Measurements from ENCODE around the gene MICAL1.

Gene MICAL1

DNA sequence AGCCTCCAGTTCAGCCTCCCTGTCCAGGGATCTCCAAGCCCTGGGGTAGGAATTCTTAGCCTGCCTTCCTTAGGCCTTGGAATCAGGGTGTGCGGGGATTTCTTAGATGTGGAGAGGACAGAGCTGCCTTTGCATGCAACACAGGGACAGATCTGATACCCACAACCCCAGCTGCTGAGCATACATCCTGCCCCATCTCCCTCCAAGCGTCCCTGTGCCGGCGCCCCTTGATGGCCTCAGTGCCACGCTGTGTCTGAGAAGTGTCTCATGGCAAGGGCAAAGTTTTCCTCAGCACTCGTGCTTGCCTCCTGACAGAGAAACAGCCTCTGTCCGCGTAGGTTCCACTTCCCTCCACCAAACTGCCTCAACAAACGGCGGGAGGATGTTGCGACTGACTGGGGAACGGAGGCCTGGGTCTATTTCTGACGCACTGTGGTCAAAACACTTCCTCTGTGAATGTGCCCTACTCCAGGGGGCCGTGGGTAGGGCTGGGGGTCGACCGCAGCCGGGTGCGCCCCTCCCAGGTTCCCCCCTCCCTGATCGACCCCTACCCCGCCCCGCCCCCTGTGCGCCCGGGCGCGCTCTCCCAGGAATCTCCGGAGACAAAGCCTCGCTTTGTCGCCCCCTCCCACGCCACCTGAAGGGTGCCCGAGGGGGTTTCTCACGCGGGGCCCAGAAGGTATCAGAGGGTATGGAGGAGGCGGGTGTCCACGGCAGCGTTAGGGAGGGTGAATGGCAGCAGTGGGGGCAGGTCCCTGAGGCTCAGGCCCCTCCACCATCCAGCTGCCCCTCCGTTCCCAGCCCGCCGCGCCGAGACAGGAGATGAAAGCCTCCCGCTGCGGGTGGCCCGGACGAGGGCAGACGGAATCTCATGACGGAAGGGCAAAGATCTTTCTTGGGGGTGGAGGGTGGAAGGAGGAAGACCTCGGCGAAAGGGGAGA lies 806 bp downstream of the MICAL1 start:
- peak in 2 of 3 experiments; percentile 56 to 60 for DNase-seq (ENCODE audit: low read depth in 2 of 3, low spot score in 2 of 3)

DNA sequence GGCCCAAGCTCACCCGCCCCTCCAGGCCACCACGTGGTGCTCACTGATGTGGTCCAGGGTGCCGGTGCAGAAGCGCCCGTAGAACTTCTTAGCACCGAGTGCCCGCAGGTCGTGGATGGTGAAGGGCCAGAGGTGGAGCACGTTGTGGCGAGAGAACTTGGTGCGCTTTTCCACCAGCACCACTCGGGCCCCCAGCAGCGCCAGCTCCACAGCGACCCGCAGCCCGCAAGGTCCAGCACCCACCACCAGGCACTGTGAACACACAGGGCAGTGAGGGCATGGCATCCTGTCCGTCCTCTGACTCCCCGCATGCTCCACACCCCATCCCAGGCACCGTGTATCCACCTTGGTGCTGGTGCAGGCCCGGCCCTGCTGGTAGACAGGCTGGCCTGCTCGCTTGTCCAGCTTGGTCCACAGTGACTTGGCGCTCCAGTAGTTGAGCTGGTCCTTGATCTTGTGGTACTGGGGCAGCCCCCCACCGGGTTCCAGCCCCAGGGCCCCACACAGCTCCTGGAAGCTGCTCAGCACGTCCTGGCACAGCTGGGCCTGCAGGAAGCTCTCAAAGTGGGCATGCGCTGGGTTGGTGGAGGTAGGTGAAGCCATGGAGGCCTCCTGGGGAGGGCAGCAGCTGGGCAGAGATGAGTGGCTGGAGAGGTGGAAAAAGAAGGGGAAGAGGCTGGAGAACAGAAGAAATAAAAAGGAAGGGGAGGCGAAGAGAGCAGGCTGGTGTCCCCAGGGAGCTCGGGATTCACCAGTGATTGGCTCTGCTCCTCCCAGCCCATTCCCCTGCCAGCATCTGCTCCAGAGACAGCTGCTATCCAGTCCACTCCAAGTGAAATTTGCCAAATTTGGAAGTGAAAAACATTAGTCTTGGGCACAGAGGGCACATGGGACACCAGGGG lies 1.7 kb downstream of the MICAL1 start:
- no peak for DNase-seq (ENCODE audit: low read depth in 2 of 3, low spot score in 2 of 3)

DNA sequence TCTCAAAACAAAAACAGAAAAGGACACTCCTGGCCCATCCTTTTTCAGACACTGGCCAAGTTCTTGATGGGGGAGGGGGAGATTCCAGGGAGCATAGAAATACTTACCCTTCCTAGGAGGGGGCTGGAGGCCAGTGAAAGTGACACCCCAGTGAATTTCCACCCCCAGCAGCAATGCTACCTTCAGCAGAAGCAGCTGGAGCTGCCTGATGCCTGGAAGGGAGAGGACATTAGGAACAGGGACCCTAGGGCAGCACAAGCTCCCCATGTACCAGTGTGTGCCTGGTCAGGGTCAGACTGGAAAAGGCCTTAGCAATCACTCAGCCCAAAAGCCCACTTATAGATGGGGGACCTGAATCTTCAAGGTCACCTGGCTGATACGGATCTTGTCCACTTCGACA lies 2.4 kb downstream of the MICAL1 start:
- no peak for DNase-seq (ENCODE audit: low read depth in 2 of 3, low spot score in 2 of 3)

DNA sequence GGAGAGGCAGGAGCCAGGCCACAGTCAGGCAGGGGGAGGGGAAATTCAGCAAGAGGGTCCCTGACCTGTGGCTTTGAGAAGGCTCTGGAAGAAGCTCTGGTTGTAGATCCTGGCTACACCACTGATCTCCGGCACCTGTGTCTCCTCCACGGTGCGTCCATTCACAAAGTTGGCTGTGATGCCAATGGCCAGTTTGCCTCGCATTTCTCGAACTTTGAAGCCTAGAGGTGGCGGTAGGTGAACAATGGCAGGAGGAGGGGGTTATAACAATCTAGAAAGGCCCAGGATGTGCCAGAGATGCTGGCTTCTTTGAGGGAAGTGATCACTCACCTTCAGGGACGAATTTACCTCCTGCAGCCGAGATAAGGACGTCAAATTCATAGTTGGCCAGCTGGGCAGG lies 3.4 kb downstream of the MICAL1 start:
- DNase-seq (ENCODE audit: low read depth in 2 of 3, low spot score in 2 of 3): no peak

DNA sequence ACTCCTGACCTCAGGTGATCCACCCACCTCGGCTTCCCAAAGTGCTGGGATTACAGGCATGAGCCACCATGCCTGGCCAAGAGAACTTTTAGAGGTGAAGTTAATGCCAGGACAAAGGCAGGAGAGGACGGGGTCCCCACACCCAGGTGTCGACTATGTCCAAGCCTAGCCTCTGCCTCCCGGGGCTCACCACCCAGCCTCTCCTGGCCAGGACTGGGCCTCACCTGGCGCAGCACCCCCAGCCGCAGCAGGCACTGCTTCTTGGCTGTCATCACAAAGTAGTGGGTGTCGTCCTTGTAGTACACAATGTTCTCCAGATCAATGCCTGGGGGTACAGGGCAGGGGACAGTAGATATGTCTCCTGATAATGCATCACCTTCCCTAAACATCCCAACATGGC lies 4.2 kb downstream of the MICAL1 start:
- DNase-seq (ENCODE audit: low read depth in 2 of 3, low spot score in 2 of 3): no peak

DNA sequence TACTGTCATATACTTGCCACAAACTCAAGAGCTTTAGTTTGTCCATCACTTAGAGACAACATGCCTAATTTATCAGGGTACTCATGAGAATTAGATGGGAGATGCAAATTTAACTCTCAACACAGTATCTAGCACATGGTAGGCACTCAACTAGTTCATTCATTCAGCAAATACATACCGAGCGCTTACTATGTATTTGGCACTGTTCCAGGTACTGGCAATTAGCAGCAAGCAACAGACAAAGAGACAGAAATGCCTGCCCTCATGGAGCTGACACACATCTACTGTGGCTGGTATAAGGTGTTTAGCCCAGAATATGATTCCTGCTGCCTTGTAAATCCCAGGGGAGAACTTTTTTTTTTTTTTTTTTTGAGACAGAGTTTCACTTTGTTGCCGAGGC lies 4.8 kb downstream of the MICAL1 start:
- no peak for DNase-seq (ENCODE audit: low read depth in 2 of 3, low spot score in 2 of 3)

DNA sequence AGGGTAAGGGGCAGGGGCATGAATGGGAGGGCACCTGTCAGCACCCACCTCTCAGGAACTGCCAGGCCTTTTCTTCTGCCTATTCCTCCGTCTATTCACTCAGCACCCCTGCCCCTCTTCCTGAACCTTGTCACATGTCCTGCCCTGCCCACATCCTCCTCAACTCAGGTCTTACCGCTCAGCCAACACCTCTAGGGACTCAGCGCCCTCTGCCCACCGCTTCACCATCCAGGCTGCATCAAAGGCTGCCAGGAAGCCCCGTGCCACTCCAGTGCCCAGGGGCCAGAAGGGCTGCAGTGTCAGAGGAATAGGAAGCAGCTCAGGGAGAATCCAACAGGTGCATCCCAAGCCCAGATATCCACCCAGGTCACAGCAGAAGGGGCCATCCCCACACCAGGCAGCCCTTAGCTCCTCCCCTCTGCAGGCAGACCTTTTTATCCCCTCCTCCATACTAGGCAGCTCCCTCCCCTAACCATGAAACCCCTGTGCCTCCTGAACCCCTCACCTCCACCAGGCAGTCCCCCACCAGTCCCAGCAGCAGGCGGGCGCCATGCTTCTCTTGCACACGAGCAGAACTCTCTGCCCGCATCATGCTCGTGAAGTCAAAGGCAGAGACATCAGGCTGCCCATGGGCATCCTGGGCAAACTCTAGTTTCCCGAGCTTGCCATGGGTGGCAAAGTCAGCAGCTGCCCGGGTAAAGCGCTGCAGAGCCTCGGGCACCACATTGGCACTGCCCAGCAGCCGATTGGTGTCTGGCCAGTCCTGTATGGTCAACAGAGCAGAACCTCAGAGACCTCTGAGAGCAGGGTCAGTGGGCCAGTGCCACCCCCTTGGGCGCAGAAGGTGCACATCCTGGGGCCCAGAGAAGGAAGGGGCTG lies 5.5 kb downstream of the MICAL1 start:
- DNase-seq (ENCODE audit: low read depth in 2 of 3, low spot score in 2 of 3): no peak

DNA sequence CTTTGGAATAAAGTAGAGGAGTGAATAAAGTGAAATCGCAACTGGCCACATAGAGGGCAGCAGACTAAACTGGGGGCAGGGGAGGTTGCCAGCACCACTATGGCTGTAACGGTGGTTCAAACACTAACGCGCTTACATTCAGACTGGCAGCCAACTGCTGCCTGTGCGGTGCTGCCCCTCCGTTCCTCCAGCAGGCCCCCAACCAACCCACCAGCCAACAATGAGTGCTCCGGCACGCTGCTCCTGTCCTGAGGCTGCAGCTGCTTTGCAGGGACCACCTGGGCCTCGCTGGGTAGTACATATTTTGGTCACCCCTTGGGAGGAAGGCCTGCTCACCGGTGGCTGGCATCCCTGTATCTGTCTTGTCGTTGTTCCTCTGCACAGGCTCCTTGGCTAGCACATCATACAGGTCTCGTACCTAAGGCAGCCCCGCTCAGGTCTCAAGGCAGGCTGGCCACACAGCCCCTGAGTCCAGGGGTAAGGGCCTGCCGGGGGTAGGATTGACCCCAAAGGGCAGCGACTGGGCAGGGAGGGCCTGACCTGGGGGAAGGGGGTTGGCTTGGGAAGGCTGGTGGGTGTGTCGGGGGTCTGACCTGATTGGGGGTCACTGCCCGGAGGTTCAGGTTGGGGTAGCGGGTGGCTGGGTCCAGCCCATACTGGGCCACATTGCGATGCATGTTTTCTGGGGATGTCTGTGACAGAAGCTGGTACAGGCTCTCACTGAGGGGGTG lies 6.3 kb downstream of the MICAL1 start:
- DNase-seq (ENCODE audit: low read depth in 2 of 3, low spot score in 2 of 3): no peak

DNA sequence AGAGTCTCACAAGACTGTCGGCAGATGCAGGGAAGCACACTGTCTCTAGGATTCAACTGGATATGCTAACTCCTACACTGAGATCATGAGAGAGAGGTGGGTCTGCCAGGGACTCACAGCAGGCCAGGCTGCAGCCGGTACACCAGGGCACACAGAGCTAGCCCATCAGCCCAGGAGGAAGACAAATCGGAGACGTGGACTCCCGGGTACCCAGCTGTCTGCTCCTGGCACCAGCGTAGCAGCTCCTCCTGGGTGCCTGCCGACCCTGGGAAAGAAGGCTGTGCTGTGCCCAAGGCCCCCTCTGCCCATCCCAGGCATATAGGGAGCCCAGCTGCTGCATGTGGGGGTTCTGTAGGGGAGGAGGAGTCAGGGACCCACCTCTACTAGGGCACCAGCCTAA lies 7.0 kb downstream of the MICAL1 start:
- no peak for DNase-seq (ENCODE audit: low read depth in 2 of 3, low spot score in 2 of 3)

DNA sequence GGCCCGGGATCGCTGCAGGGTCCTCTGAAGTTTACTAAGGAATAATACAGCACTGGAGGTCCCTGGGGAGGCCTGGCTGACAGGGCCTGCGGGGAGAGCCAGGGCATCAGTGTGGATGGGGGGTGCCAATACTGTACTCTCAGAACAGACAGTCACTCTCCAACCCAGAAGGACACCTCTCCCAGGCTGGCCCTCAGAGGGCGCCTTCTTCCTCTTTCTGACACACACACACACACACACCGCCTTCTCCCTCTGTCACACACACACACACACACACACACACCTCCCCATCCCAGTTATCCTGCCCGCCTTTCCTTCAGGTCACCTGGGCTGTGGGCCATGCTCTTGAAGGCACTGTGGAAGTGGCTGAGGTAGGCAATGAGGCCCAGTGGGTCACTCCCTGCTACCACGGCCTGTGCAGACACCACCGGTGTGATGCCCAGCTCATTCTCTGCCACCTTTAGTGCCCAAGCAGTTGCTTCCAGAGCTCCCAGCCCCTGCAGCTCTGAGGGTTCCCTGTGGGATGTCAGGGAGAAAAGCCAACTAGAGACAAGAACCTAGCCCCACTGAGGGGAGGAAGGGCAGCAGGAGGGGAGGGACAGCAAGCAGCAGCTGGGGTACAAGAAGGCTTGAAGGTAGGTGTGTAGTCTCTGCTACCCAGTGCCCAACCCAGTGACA lies 7.6 kb downstream of the MICAL1 start:
- no peak for DNase-seq (ENCODE audit: low read depth in 2 of 3, low spot score in 2 of 3)

DNA sequence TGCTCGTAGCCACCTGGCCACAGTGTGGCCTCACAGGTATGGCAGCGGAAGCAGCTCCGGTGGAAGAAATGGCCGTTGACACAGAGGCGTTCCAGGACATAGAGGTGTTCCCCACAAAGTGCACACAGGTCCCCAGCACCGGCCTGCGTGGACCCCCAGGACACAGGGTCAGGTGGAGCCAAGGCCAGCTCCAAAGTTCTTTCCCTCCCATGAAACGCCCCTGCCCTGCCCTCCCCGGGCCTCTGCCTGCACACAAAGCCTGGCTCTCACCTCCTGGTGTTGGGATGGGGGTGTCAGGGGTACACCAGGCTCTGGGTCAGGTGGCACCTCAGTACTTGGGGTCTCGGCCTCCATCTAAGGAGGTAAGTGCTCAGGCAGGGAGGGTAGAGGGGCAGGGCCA lies 8.5 kb downstream of the MICAL1 start:
- no peak for DNase-seq (ENCODE audit: low read depth in 2 of 3, low spot score in 2 of 3)

DNA sequence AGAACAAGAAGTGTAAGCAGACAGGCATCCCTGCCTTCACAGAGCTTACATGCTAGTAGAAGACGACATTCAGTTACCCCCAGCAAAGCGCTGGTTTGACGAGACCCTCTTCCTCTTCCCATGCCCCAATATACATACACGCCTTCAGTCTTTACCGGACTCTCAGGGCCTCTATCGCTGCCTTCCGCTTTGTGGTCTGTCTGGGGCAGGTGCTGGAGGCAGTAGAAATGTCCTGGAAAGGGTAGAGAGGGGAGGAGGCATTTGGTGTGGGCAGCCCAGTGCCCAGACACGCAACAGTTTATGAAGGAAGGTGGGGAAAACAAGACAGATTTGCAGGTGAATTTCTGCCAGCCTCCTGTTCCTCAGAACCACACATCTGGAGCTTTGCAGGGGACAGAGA lies 9.0 kb downstream of the MICAL1 start:
- no peak for DNase-seq (ENCODE audit: low read depth in 2 of 3, low spot score in 2 of 3)

DNA sequence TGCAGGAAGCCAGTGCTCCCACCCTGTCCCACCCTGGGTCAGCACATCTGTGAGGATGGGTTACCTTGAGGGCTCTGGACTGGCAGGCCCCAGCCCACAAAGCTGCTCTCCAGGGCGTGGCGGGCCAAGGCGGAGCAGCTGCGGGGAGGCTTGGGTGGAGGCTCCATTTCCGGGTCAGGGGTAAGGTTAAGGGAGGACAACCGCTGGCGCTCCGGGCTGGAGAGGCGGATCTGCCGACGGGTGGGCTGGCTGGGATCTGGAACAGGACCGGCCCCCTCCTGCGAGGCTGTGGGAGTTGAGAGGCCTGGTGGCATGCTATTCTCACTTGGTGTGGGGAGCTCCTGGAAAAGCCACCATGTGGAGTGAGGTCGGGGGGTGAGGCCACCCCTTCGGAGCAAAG lies 9.5 kb downstream of the MICAL1 start:
- DNase-seq (ENCODE audit: low read depth in 2 of 3, low spot score in 2 of 3): no peak

DNA sequence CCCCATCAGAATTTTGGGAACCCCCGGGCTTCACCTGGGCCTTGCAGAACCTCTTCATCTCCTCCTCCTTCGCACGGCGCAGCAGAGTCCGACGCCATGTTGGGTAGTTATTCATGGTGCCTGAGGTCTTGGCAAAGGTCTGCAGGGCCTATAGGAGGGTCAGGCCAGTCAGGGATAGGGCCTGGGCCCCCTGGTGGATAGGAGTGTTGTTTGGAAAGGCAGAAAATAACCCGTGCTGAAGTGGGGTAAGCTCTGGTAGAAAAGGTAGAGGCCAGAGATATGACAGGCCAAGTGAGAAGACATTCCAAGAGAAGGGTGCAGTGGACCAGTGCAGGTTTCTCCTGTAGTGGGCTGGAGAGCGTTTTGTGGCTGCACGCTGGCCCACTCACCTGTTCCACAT lies 10.2 kb downstream of the MICAL1 start:
- no peak for DNase-seq (ENCODE audit: low read depth in 2 of 3, low spot score in 2 of 3)

DNA sequence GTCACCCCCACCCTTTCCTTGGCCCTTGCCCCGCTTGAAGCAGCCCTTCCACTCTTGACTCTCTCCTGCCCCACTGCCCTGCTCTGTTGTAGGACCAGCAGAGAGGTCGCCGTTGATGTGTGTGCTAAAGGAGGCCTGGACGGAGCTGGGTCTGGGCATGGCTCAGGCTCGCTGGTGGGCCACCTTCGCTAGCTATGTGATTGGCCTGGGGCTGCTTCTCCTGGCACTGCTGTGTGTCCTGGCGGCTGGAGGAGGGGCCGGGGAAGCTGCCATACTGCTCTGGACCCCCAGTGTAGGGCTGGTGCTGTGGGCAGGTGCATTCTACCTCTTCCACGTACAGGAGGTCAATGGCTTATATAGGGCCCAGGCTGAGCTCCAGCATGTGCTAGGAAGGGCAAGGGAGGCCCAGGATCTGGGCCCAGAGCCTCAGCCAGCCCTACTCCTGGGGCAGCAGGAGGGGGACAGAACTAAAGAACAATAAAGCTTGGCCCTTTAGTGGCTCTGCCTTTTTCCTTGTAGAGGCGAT lies 12.1 kb downstream of the MICAL1 start:
- no peak for DNase-seq (ENCODE audit: low read depth in 2 of 3, low spot score in 2 of 3)

DNA sequence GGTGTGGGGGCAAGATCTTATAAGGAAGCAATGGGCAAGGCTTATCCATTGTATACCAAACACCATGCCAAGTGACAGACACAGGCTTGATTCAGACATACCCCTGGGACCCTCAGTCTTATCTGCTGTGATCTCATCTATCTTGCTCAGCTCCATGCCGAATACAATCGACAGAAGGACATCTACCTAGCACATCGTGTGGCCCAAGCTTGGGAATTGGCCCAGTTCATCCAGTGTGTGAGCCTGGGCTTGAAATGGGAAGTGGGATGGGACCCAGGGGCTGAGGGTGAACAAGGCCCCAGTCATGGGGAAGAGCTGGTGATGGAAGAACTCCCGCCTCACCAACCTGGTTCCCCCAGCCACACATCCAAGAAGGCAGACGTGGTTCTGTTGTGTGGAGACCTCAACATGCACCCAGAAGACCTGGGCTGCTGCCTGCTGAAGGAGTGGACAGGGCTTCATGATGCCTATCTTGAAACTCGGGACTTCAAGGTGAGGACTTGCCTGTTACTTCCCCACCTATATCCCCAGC lies 13.1 kb downstream of the MICAL1 start:
- no peak for DNase-seq (ENCODE audit: low read depth in 2 of 3, low spot score in 2 of 3)

DNA sequence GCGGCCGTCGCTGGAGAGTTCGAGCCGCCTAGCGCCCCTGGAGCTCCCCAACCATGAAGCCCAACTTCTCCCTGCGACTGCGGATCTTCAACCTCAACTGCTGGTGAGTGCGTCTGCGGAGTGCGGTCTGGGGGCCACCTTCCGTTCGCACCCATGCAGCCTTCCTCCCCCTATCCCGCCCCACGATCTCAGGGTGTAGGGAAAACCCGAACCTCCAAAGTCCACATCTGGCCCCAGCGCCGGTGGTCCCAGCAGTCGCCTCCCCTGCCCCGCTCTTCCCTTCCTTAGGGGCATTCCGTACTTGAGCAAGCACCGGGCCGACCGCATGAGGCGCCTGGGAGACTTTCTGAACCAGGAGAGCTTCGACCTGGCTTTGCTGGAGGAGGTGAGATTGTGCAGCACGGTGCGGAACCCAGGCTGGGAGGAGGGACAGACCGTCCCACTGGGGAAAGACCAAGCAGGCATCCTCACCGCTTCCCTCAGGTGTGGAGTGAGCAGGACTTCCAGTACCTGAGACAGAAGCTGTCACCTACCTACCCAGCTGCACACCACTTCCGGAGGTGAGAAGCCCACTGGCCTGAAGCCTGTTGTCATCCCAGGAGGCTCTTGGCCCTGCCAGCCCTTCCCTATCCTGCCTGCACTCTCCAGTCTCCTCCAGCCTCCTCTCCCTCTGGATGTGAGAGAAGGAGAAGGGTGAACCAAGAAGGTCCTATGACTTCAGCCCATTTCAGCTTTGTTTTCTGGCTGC lies 14.3 kb downstream of the MICAL1 start:
- DNase-seq (ENCODE audit: low read depth in 2 of 3, low spot score in 2 of 3): no peak

DNA sequence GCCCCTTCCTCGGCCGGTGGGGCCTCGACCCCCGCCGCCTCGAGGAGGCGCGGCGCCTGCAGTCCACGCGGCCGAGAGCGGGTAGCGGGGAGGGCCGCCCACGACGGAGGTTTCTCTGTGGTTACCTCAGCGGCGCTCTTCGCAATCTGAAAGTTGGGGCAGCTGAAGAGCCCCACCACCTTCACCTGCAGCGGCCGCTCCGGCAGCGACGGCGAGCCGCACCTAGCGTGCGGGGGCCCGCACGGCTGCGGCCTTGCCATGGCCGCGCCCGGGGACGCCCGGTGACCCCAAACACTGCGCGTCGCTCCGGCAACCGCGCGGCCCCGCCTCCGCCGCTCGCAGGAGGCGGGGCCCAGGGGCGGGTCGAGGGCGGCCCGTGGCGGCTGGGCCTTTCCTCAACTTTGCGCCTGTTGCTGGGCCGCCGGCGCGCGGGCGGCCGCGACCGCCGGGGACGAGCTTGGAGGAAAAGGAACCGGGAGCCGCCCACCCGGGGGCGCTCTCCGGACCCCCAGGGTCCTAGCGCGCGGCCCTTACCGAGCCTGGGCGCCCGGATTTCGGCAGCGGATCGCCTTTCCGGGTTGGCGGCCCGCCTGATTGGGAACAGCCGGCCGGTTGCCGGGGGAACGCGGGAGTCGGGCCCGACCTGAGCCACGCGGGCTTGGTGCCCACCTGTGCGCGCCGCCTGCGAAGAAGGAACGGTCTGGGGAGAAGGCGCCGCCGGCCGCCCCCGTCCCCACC lies 15.1 kb downstream of the MICAL1 start, which contains the start of the genes PPIL6 and SMPD2:
Gene PPIL6 (minus strand): TSS at position 298 of the 738 bp plus-strand sequence. CDS start 38 bp downstream, at position 260.
Gene SMPD2 (plus strand): TSS at position 394 of the 738 bp plus-strand sequence. CDS start 398 bp downstream, outside the sequence.
- DNase-seq (ENCODE audit: low read depth in 2 of 3, low spot score in 2 of 3): peak; percentile 36 to 66 (median 45)
